Glutamatergic neuron (in vitro differentiated cells): ENCODE results near the gene CHST13. TPM values are rescaled to one million over a fixed set of nuclear protein-coding genes. Genes with fewer than 3 reads are reported as not detected.

Source experiments
- DNase-seq: peaks from one replicate; pipeline ENCODE4 v3.0.0; 2022
- H3K27ac Mint-ChIP-seq: one replicate; pipeline ENCODE4 v1.8.0; 2020; ENCODE audit warnings: mild to moderate bottlenecking, mixed read lengths, inconsistent platforms; ENCODE audit not compliant: unreplicated experiment
- H3K27me3 Mint-ChIP-seq: one replicate; pipeline ENCODE4 v1.8.0; 2020; ENCODE audit warnings: mild to moderate bottlenecking, moderate library complexity, mixed read lengths, inconsistent platforms; ENCODE audit not compliant: unreplicated experiment
- H3K36me3 Mint-ChIP-seq: one replicate; pipeline ENCODE4 v1.8.0; 2020; ENCODE audit warnings: mild to moderate bottlenecking, mixed read lengths, inconsistent platforms; ENCODE audit not compliant: unreplicated experiment
- H3K4me1 Mint-ChIP-seq: one replicate; pipeline ENCODE4 v1.8.0; 2020; ENCODE audit warnings: mild to moderate bottlenecking, low read depth, mixed read lengths, inconsistent platforms; ENCODE audit not compliant: unreplicated experiment
- H3K4me3 Mint-ChIP-seq: one replicate; pipeline ENCODE4 v1.8.0; 2020; ENCODE audit warnings: mild to moderate bottlenecking, mixed read lengths, inconsistent platforms; ENCODE audit not compliant: unreplicated experiment
- H3K9me3 Mint-ChIP-seq: one replicate; pipeline ENCODE4 v1.8.0; 2020; ENCODE audit warnings: mild to moderate bottlenecking, moderate library complexity, mixed read lengths, inconsistent platforms; ENCODE audit not compliant: unreplicated experiment
- CTCF ChIP-seq: fragments of 200-600 bp; sonication (generic); IDR thresholded peaks from one replicate; pipeline ENCODE4 v1.5.0; 2021; ENCODE audit not compliant: partially characterized antibody, unreplicated experiment
- total RNA-seq: library from RNA; stranded (reverse); fragmentation: NEBNext Ultra II Directional; extraction: Animal tissue kit (Norgen Biotek cat#: 25700); gene quantifications from one replicate; pipeline ENCODE4 v1.2.1, GENCODE V29; 2021; ENCODE audit not compliant: unreplicated experiment

CHST13 gene
- total RNA-seq, 1 donor from 2014 or later = not detected

GRCh38 chr3:126508564-126508964 is 15.4 kb upstream of the CHST13 start:
- Mint-ChIP-seq H3K4me1 (peaks cover 4% of the 10 kb centered on the region), H3K9me3 (peaks cover 1% of the 10 kb centered on the region), H3K27me3 (peaks cover 7% of the 10 kb centered on the region), H3K36me3 (peaks cover 4% of the 10 kb centered on the region), H3K4me3 (no peak overlapping the region), H3K27ac (no peak overlapping the region)
- TF ChIP-seq CTCF = no peak
- DNase-seq = peak; percentile 8

- Mint-ChIP-seq H3K27ac (no peak overlapping the region), H3K4me3 (no peak overlapping the region), H3K36me3 (peaks cover 4% of the 10 kb centered on the region), H3K9me3 (peaks cover 5% of the 10 kb centered on the region), H3K27me3 (peaks cover 7% of the 10 kb centered on the region), H3K4me1 (peaks cover 4% of the 10 kb centered on the region)
- peak; percentile 31 for DNase-seq
- TF ChIP-seq CTCF = no peak
Measured at GRCh38 chr3:126509597-126510307, 14.2 kb upstream of the CHST13 start.

DNA sequence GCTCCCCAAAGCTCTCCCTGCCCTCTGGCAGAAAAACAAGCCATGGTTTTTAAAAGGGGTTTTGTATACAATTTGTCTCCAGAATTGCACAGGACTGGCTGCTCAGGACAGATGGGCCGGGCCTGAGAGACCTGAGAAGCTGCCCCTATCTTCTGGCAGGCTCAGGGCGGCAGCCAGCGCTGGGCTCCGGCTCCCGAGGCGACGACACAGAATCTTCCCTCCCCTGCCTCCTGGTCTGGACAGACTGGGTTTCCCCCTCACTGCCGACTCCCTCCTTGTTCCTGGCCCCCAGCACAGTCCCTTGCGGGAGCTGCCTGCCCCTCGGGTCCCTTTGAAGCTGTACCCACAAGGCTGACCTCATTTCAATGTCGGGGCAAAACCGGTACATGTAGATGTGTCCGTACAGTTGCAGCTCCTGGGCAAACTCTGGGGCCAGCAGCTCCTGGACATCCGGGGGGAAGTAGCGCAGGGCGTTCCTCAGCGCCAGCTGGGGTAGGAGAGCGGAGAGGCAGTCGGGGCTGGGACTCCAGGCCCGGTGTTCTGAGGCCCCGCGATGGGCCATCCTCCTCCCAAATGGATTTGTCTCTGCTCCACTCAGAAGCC is 13.5 kb upstream of the CHST13 start:
- Mint-ChIP-seq H3K9me3 (peaks cover 5% of the 10 kb centered on the region), H3K36me3 (no peaks in the 10 kb centered on the region), H3K4me1 (peaks cover 3% of the 10 kb centered on the region), H3K27ac (no peak overlapping the region), H3K4me3 (no peak overlapping the region), H3K27me3 (peaks cover 4% of the 10 kb centered on the region)
- TF ChIP-seq CTCF = no peak
- DNase-seq = peak; percentile 35

DNA sequence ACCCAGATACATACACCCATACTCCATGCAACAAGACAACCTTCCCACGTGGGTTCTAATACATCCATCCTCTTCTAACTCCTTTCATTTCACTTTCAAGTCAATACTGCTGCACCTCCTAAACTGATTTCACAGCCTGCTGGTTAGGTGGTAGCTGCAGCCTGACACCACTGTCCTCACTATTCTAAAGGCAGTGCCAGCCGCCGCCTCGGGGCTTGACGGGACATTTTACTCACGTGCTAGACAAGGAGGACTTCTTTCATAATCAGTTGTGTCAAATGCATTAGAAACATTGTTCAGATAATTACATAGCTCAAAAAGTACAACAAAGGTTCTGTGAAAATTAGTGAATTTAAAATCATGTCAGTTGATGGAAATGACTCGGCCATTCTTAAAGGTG is 12.7 kb upstream of the CHST13 start:
- TF ChIP-seq CTCF = no peak
- H3K9me3 Mint-ChIP-seq = peaks cover 5% of the 10 kb centered on the region
- peak; percentile 13 for DNase-seq

DNA sequence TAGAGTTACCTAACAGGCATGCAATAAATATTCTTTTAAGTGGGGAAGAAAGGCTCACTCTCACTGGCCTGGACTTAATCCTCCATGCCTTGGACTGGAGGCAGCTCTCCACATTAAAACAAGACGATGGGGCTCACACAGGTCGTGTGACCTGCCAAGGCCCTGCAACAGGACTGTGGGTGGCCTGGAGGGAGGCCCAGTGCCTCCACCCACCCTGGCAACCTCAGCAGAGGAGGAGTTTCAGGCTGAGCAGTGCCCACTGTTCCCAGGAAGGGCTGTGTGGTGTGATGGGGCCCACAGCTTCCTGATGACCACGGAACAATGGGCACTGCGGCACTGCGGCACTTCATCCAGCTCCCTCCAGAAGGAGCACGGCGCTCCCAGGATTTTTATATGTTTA is 11.9 kb upstream of the CHST13 start:
- H3K36me3 Mint-ChIP-seq = no peaks in the 10 kb centered on the region
- H3K27me3 Mint-ChIP-seq = peaks cover 7% of the 10 kb centered on the region
- H3K4me3 Mint-ChIP-seq = no peak overlapping the region
- H3K4me1 Mint-ChIP-seq = peaks cover 3% of the 10 kb centered on the region
- no peak overlapping the region for H3K27ac Mint-ChIP-seq
- peaks cover 5% of the 10 kb centered on the region for H3K9me3 Mint-ChIP-seq
- no peak for TF ChIP-seq CTCF
- DNase-seq = peak; percentile 5

More for the DNA sequence above, 12.7 kb upstream of the CHST13 start:
- Mint-ChIP-seq H3K27me3 (peaks cover 4% of the 10 kb centered on the region), H3K4me1 (peaks cover 3% of the 10 kb centered on the region), H3K27ac (no peak overlapping the region), H3K36me3 (no peaks in the 10 kb centered on the region), H3K4me3 (no peak overlapping the region)
